KOPT-K1 (cell line): Measurements from ENCODE around the gene OR7C1.
"Not testable (repeated sequence)": the region's sequence is repeated elsewhere in the genome, so short reads cannot be mapped to it uniquely, and the experiment has no call there.

Experiments used
- H3K27ac ChIP-seq: fragments of 200-600 bp; sonication (generic); 2 replicates; pipeline ENCODE4 v1.5.1; 2016; ENCODE audit warnings: antibody characterized with exemption, mild to moderate bottlenecking, low read depth, low read length; ENCODE audit not compliant: poor library complexity, severe bottlenecking
- H3K36me3 ChIP-seq: fragments of 200-600 bp; sonication (generic); 2 replicates; pipeline ENCODE4 v1.5.1; 2017; ENCODE audit warnings: antibody characterized with exemption, mild to moderate bottlenecking, low read length, moderate library complexity; ENCODE audit not compliant: insufficient read depth
- H3K9me3 ChIP-seq: fragments of 200-600 bp; sonication (generic); 2 replicates; pipeline ENCODE4 v1.5.1; 2017; ENCODE audit warnings: antibody characterized with exemption, low read length, mild to moderate bottlenecking; ENCODE audit not compliant: insufficient read depth, poor library complexity, severe bottlenecking

Gene OR7C1

GRCh38 chr19:14777645-14778044, 57.3 kb downstream of the OR7C1 start:
- not testable (repeated sequence) for H3K36me3 ChIP-seq, H3K27ac ChIP-seq, H3K9me3 ChIP-seq

- no peaks in the 10 kb centered on the region for H3K9me3 ChIP-seq
- no peaks in the 10 kb centered on the region for H3K36me3 ChIP-seq
- no peak overlapping the region for H3K27ac ChIP-seq
Observed at GRCh38 chr19:14775869-14776586, 59.0 kb downstream of the OR7C1 start.

GRCh38 chr19:14775326-14775725, 59.7 kb downstream of the OR7C1 start:
- H3K36me3 ChIP-seq, H3K9me3 ChIP-seq, H3K27ac ChIP-seq: not testable (repeated sequence)

- Histone ChIP-seq H3K36me3 (no peaks in the 10 kb centered on the region), H3K27ac (no peak overlapping the region), H3K9me3 (no peaks in the 10 kb centered on the region)
Observed at GRCh38 chr19:14774373-14774772, 60.6 kb downstream of the OR7C1 start.

- not testable (repeated sequence) for H3K36me3 ChIP-seq, H3K27ac ChIP-seq, H3K9me3 ChIP-seq
Observed at GRCh38 chr19:14773722-14774121, 61.3 kb downstream of the OR7C1 start.

GRCh38 chr19:14772995-14773394, 62.0 kb downstream of the OR7C1 start:
- Histone ChIP-seq H3K36me3 (no peaks in the 10 kb centered on the region), H3K9me3 (no peaks in the 10 kb centered on the region), H3K27ac (no peak overlapping the region)

GRCh38 chr19:14772467-14772866, 62.5 kb downstream of the OR7C1 start:
- Histone ChIP-seq H3K27ac (no peak overlapping the region), H3K36me3 (no peaks in the 10 kb centered on the region), H3K9me3 (no peaks in the 10 kb centered on the region)

- Histone ChIP-seq H3K27ac (no peak overlapping the region), H3K36me3 (no peaks in the 10 kb centered on the region), H3K9me3 (no peaks in the 10 kb centered on the region)
Observed at GRCh38 chr19:14770944-14771839, 63.8 kb downstream of the OR7C1 start.

- H3K9me3 ChIP-seq, result no peaks in the 10 kb centered on the region
- no peak overlapping the region for H3K27ac ChIP-seq
- H3K36me3 ChIP-seq, result no peaks in the 10 kb centered on the region
Observed at GRCh38 chr19:14770136-14770535, 64.8 kb downstream of the OR7C1 start.

- no peaks in the 10 kb centered on the region for H3K9me3 ChIP-seq
- no peaks in the 10 kb centered on the region for H3K36me3 ChIP-seq
- H3K27ac ChIP-seq, result no peak overlapping the region
Observed at GRCh38 chr19:14769201-14769600, 65.8 kb downstream of the OR7C1 start.

GRCh38 chr19:14768001-14768400, 67.0 kb downstream of the OR7C1 start:
- Histone ChIP-seq H3K36me3 (no peaks in the 10 kb centered on the region), H3K27ac (no peak overlapping the region), H3K9me3 (no peaks in the 10 kb centered on the region)

- Histone ChIP-seq H3K36me3 (no peaks in the 10 kb centered on the region), H3K27ac (no peak overlapping the region), H3K9me3 (no peaks in the 10 kb centered on the region)
Observed at GRCh38 chr19:14767466-14767971, 67.5 kb downstream of the OR7C1 start.

GRCh38 chr19:14765841-14766240, 69.1 kb downstream of the OR7C1 start:
- H3K9me3 ChIP-seq, H3K27ac ChIP-seq, H3K36me3 ChIP-seq: not testable (repeated sequence)

GRCh38 chr19:14765403-14765802, 69.6 kb downstream of the OR7C1 start:
- H3K9me3 ChIP-seq, H3K36me3 ChIP-seq, H3K27ac ChIP-seq: not testable (repeated sequence)

- Histone ChIP-seq H3K36me3 (no peaks in the 10 kb centered on the region), H3K9me3 (no peaks in the 10 kb centered on the region), H3K27ac (no peak overlapping the region)
Observed at GRCh38 chr19:14764401-14764800, 70.6 kb downstream of the OR7C1 start.
